Measurements from ENCODE around the gene SRGAP2B. TPM values are rescaled to one million over a fixed set of nuclear protein-coding genes. Genes with fewer than 3 reads are reported as not detected.

The SRGAP2B gene
- 11.7 to 19.1 TPM (median 17.5 TPM) in 5 replicates for total RNA-seq (2022; extraction: Qiagen RNA extraction; ENCODE audit: low read depth)

DNA sequence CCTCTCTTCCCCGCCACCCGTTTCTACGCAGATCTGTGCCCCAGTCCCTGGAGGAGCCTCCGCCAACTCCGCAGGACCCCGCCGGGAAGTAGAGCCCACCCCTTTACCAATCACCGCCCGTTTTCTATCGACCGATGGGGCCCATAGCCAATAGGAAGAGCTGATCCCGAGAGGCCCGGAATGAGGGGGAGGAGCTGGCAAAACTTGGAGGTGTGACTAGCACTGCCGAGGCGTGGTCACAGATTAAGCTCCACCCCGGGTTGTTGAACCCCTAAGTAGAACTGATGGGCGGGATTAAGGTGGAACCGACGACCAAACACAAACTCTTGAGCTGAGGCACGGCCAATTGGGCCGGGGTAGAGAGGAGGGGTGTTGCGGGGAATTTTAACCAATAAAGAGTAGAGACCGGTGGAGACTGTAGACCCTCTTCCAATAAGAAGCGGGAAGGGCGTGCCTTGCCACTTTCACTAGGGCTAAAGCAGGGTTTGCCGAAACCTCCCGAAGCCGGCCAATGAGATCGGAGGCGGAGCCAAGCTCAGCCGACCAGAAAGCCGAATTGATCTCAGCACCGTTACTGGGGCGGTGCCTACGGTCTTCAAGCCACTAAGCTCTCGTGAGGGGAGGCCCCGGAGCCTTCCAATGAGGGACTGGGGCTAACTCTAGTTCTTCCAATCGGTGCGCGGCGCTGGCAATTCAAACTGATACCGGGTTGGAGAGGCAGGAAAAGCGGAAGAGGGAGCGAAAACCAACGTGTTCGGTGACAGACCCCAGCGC, at the start of gene SRGAP2B, which contains the start of gene FAM72D:
Gene SRGAP2B (minus strand): TSS at position 45 of the 774 bp plus-strand sequence. CDS start 2,427 bp downstream, outside the sequence.
Gene FAM72D (plus strand): TSS at position 691 of the 774 bp plus-strand sequence. CDS start 874 bp downstream, outside the sequence.

Other genes with a start within 250 kb of the SRGAP2B start
- 3.3 to 7.6 TPM (median 6.2 TPM) in 5 replicates for gene FAM72D, start 646 bp upstream of the SRGAP2B start, total RNA-seq (2022; extraction: Qiagen RNA extraction; ENCODE audit: low read depth)
- not detected in 5 replicates for gene PPIAL4D, start 146.8 kb upstream of the SRGAP2B start, total RNA-seq (2022; extraction: Qiagen RNA extraction; ENCODE audit: low read depth)